ENCODE results near the gene FAM83G. TPM values are rescaled to one million over a fixed set of nuclear protein-coding genes. Genes with fewer than 3 reads are reported as not detected.
"Not testable (repeated sequence)": the region's sequence is repeated elsewhere in the genome, so short reads cannot be mapped to it uniquely, and the experiment has no call there.

FAM83G gene
- total and polyA plus RNA-seq, 9 donors: 0.93 to 5.1 (median 2.3) TPM

DNA sequence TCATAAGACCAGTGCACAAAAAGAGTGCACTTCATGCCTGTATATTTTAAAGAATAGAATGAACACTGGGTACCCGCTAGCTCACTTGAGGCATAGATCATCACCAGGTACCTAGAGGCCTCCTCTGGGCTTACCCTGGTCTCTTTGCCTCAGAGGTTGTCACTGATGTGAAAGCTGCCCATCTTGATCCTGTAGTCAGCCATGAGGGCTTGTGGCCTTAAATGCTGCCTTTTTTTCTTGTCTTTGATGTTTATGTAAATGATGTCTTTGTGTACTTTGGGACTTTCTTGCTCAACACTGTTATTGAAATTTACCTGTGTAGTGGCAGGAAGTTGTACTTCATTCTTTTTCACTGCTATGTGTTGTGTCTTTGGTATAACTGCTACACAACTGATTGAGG, 79.4 kb downstream of the FAM83G start:
- peaks cover 3% of the 10 kb centered on the region for H3K4me1 ChIP-seq (ENCODE audit: insufficient read depth)
- DNase-seq: no peak
- WGBS, 3 donors: 96 to 100% (median 96%) methylated on average over 1 of the region's 1 CpG
- H3K4me3 ChIP-seq: no peak overlapping the region
- H3K27me3 ChIP-seq: no peaks in the 10 kb centered on the region
- intact Hi-C loops (cut with DNase I): no loop called here
- TF ChIP-seq EP300 (IDR thresholded peaks at IDR 0.05) (no peak), POLR2A (IDR thresholded peaks at IDR 0.05) (no peak)
- TF ChIP-seq, protein P1, sequence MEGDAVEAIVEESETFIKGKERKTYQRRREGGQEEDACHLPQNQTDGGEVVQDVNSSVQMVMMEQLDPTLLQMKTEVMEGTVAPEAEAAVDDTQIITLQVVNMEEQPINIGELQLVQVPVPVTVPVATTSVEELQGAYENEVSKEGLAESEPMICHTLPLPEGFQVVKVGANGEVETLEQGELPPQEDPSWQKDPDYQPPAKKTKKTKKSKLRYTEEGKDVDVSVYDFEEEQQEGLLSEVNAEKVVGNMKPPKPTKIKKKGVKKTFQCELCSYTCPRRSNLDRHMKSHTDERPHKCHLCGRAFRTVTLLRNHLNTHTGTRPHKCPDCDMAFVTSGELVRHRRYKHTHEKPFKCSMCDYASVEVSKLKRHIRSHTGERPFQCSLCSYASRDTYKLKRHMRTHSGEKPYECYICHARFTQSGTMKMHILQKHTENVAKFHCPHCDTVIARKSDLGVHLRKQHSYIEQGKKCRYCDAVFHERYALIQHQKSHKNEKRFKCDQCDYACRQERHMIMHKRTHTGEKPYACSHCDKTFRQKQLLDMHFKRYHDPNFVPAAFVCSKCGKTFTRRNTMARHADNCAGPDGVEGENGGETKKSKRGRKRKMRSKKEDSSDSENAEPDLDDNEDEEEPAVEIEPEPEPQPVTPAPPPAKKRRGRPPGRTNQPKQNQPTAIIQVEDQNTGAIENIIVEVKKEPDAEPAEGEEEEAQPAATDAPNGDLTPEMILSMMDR (IDR thresholded peaks at IDR 0.05): no peak
- H3K36me3 ChIP-seq: no peaks in the 10 kb centered on the region
- no peaks in the 10 kb centered on the region for H3K9me3 ChIP-seq
- no peak overlapping the region for H3K27ac ChIP-seq

DNA sequence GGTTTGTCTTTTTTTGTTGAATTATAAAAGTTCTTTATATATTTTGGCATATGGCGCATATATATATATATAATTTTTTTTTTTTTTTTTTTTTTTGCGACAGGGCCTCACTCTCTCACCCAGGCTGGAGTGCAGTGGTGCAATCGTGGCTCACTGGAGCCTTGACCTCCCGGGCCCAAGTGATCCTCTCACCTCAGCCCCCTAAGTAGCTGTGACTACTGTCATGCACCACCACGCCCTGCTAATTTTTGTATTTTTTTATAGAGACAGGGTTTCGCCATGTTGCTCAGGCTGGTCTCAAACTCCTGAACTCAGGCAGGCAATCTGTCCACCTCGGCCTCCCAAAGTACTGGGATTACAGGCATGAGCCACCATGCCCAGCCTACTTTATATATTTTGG, 82.0 kb downstream of the FAM83G start:
- DNase-seq; H3K9me3 ChIP-seq; H3K36me3 ChIP-seq; H3K4me3 ChIP-seq; intact Hi-C loops (cut with DNase I); H3K27ac ChIP-seq; H3K27me3 ChIP-seq; H3K4me1 ChIP-seq (ENCODE audit: insufficient read depth): not testable (repeated sequence)
- 93 to 95% (median 94%) methylated on average over 7 of the region's 7 CpGs for WGBS, 3 donors

DNA sequence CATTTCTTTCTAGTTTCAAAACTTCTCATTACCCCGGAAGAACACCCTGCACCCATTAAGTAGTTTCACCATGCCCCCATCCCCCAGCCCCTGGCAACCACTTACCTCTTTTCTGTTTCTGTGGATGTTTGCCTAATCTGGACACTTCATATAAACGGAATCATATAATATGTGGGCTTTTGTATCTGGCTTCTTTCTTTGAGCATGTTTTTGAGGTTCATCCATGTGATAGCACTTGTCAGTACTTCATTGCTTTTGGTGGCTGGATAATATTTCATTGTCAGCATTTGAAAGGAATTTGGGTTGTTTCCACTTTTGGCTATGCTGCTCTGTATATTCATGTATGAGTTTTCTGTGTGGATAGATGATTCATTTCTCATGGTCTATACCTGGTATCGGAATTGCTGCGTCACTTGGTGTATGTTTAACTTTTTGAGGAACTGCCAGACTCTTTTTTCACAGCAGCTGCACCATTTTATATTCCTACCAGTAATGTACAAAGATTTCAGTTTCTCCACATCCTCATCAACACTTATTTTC, 82.6 kb downstream of the FAM83G start:
- no peak overlapping the region for H3K27ac ChIP-seq
- no peaks in the 10 kb centered on the region for H3K9me3 ChIP-seq
- no peaks in the 10 kb centered on the region for H3K27me3 ChIP-seq
- peak in 1 of 5 donors; percentile 39 for DNase-seq
- no peaks in the 10 kb centered on the region for H3K36me3 ChIP-seq
- H3K4me1 ChIP-seq (ENCODE audit: insufficient read depth): peaks cover 3% of the 10 kb centered on the region
- H3K4me3 ChIP-seq: no peak overlapping the region
- 68 to 84% (median 76%) methylated on average over 4 of the region's 4 CpGs for WGBS, 3 donors
- intact Hi-C loops (cut with DNase I): no loop called here
- TF ChIP-seq, protein P1 (IDR thresholded peaks at IDR 0.05): no peak
- TF ChIP-seq EP300 (IDR thresholded peaks at IDR 0.05) (no peak), POLR2A (IDR thresholded peaks at IDR 0.05) (no peak)

DNA sequence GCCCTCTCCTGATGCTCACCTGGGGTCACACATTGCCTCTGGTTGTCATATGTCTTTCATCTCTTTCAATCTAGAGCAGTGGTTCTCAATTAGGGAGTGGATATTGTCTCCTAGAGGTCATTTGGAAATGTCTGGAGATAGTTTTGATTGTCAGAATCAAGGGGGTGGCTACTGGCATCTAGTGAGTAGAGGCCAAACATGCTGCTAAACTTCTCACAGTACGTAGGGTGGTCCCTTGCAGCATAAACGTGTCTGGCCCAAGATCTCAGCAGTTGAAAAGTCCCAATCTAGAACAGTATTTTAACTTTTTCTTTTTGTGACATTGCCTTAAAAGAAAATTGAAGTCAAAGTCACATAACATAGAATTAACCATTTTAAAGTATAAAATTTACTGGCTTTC, 83.1 kb downstream of the FAM83G start:
- Histone ChIP-seq H3K9me3 (no peaks in the 10 kb centered on the region), H3K27me3 (no peaks in the 10 kb centered on the region), H3K4me1 (ENCODE audit: insufficient read depth) (peaks cover 3% of the 10 kb centered on the region), H3K4me3 (no peak overlapping the region), H3K36me3 (no peaks in the 10 kb centered on the region), H3K27ac (no peak overlapping the region)
- WGBS, 3 donors: 74 to 95% (median 75%) methylated on average over 2 of the region's 2 CpGs
- no peak for DNase-seq
- intact Hi-C loops (cut with DNase I): no loop called here
- no peak for TF ChIP-seq POLR2A (IDR thresholded peaks at IDR 0.05)
- TF ChIP-seq EP300 (IDR thresholded peaks at IDR 0.05): no peak
- TF ChIP-seq, protein P1 (IDR thresholded peaks at IDR 0.05): no peak

DNA sequence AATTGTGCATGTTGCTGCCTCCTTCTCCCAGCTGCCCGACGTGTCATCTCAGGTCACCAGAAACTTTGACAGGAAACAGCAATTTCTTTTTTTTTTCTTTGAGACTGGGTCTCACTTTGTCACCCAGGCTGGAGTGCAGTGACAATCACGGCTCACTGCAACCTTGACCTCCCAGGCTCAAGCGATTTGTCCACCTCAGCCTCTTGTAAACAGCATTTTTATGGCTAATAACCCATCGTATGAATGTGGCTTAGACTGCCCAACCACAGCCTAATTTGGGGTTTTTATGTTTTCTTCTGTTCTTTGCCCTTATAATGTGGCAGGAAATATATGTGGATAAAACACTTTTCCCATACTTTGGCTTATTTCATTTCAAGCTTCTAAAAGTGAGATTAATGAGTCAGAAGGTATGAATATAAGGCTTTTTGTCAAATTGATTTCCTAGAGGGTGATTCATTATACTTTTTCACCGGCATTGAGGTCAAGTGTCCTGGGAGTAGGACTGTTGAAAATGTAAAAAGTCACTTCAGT, 83.6 kb downstream of the FAM83G start:
- no peaks in the 10 kb centered on the region for H3K9me3 ChIP-seq
- peaks cover 3% of the 10 kb centered on the region for H3K4me1 ChIP-seq (ENCODE audit: insufficient read depth)
- DNase-seq: no peak
- no peak overlapping the region for H3K4me3 ChIP-seq
- 34 to 46% (median 41%) methylated on average over 6 of the region's 6 CpGs for WGBS, 3 donors
- H3K27me3 ChIP-seq: no peaks in the 10 kb centered on the region
- intact Hi-C loops (cut with DNase I): no loop called here
- H3K36me3 ChIP-seq: no peaks in the 10 kb centered on the region
- TF ChIP-seq EP300 (IDR thresholded peaks at IDR 0.05): no peak
- TF ChIP-seq POLR2A (IDR thresholded peaks at IDR 0.05): no peak
- TF ChIP-seq, protein P1 (IDR thresholded peaks at IDR 0.05): no peak
- no peak overlapping the region for H3K27ac ChIP-seq

Measured in ovary (tissue), 9 donors.